Measurements from ENCODE around the gene PAX8.

GRCh38 chr2:113183264-113183663 lies 95.5 kb downstream of the PAX8 start:
- no peak for TF ChIP-seq CTCF (IDR thresholded peaks at IDR 0.05)
- no peak for TF ChIP-seq POLR2A (IDR thresholded peaks at IDR 0.05)
- no peak for TF ChIP-seq POLR2AphosphoS5 (IDR thresholded peaks at IDR 0.05)
